NCI-H774 (cell line): ENCODE measurements around the gene TYW3.
A peak's percentile ranks its signal among the peaks of the same experiment; 100 is the strongest.

Source experiments
- DNase-seq: peaks from one replicate; lab custom pipeline; 2025; lab: John Stamatoyannopoulos, UW

Gene TYW3

GRCh38 chr1:74790453-74790852, 57.5 kb downstream of the TYW3 start:
- DNase-seq = no peak

GRCh38 chr1:74791491-74791890, 58.5 kb downstream of the TYW3 start:
- DNase-seq = no peak

- DNase-seq = no peak
Observed at GRCh38 chr1:74799119-74799657, 66.2 kb downstream of the TYW3 start.

GRCh38 chr1:74811436-74812179, 78.7 kb downstream of the TYW3 start:
- peak; percentile 40 for DNase-seq

- no peak for DNase-seq
Observed at GRCh38 chr1:74812180-74812541, 79.2 kb downstream of the TYW3 start.
